PC-9 (cell line): ENCODE measurements around the gene ALG12.

Experiments used
- CTCF ChIP-seq: fragments of 200-600 bp; sonication (generic); conservative IDR thresholded peaks from 2 replicates; pipeline ENCODE4 v1.6.1; 2017; ENCODE audit warnings: mixed run types, antibody characterized with exemption, mild to moderate bottlenecking, moderate library complexity
- EZH2 ChIP-seq: fragments of 200-600 bp; sonication (generic); IDR thresholded peaks from 2 replicates; pipeline ENCODE4 v1.8.0; 2017; ENCODE audit warnings: antibody characterized with exemption, low read depth

GRCh38 chr22:49961005-49961600 lies 42.9 kb upstream of the ALG12 start:
- TF ChIP-seq CTCF, result no peak
- no peak for TF ChIP-seq EZH2
